Left kidney (tissue), 2 donors: ENCODE data around the gene PIK3CD. TPM values are rescaled to one million over a fixed set of nuclear protein-coding genes. Genes with fewer than 3 reads are reported as not detected.

Source experiments
- DNase-seq: peaks from one replicate; pipeline ENCODE4 v3.0.0-alpha.2; 2013
- polyA plus RNA-seq: library from polyadenylated mRNA; unstranded; fragments of 120-200 nt; gene quantifications from one replicate; pipeline ENCODE4 v1.2.1, GENCODE V29; 2013; ENCODE audit not compliant: insufficient read length

PIK3CD gene
- polyA plus RNA-seq, 1 donor: 7.0 TPM

- no peak for DNase-seq
Observed at GRCh38 chr1:9774712-9775679, 123.5 kb downstream of the PIK3CD start.

DNA sequence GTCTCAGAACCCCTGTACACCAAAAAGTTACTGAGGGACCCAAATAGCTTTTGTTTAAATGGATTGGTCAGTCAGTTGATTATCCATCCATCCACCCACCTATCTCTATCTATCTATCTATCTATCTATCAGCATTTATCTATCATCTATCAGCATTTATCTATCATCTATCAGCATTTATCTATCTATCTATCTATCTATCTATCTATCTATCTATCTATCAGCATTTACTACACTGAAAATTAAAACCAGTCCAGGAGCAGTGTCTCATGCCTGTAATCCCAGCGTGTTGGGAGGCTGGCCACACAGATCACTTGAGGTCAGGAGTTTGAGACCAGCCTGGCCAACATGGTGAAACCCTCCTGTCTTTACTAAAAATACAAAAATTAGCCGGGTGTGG is 125.2 kb downstream of the PIK3CD start:
- no peak for DNase-seq

Other genes with a start within 250 kb of the PIK3CD start
- gene SLC25A33, start 112.3 kb upstream of the PIK3CD start, polyA plus RNA-seq: 4.4 TPM
- 17.1 TPM for gene TMEM201, start 62.8 kb upstream of the PIK3CD start, polyA plus RNA-seq
- gene CLSTN1, start 172.2 kb downstream of the PIK3CD start, polyA plus RNA-seq: 151 TPM